GM20431 (cell line): ENCODE measurements around the gene GPHB5.
"Not testable (repeated sequence)": the region's sequence is repeated elsewhere in the genome, so short reads cannot be mapped to it uniquely, and the experiment has no call there.

Experiments used
- in situ Hi-C: fragments of 300-500 bp; cut with MseI, MboI; formaldehyde crosslinking; loops from one replicate; pipeline ENCODE4 v1.15.0; 2020; ENCODE audit warnings: low sequenced_read_pairs; ENCODE audit not compliant: unreplicated experiment

The GPHB5 gene, protein sequence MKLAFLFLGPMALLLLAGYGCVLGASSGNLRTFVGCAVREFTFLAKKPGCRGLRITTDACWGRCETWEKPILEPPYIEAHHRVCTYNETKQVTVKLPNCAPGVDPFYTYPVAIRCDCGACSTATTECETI

GRCh38 chr14:63318835-63319234 is at the start of gene GPHB5:
Gene GPHB5, minus strand, starts transcription at chr14:63318935. Its CDS starts 1,086 bp downstream, at chr14:63317849.
- in situ Hi-C loops = no loop called here

DNA sequence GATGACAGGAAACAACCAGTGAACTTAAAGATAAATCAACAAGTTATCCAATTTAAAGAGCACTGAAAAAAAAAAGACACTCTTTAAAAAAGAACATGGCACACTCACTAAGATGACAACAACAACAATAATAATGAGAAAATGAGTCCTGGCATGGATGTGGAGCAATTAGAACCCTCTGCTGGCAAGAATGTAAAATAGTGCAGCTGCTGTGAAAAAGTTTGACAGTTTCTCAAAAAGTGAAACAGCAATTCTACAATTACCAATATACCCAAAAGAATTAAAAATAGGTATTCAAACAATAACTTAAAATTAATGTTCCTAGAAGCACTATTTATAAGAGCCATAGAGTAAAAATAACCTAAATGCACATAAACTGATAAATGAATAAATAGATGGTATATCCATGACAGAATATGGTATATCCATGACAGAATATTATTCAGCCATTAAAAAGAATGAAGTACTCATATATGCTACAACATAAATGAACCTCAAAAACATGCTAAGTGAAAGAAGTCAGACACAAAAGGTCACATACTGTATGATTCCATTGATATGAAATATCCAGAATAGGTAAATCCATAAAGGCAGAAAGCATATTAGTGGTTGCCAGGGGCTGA is 49.1 kb upstream of the GPHB5 start:
- in situ Hi-C loops = no loop called here

- in situ Hi-C loops = no loop called here
Observed at GRCh38 chr14:63362389-63362819, 43.7 kb upstream of the GPHB5 start.

DNA sequence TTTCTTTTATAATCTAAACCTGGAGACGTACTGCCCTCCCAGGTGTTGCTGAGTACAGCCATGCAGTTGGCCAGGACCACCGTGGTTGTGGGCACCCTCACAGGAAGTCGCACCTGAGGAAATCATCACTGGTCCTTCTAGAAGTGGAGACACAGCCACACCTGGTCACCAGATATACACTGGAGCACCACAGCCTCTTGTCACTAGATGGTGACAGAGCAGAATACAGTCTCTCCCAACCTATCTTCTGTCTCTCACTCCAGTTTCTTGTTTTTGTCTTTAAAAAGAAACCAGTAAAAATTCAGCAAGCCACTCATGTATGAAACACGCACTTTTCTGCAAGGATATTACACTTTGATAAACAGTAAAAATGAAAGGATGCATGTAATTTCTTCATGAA is 43.1 kb upstream of the GPHB5 start:
- in situ Hi-C loops = no loop called here

DNA sequence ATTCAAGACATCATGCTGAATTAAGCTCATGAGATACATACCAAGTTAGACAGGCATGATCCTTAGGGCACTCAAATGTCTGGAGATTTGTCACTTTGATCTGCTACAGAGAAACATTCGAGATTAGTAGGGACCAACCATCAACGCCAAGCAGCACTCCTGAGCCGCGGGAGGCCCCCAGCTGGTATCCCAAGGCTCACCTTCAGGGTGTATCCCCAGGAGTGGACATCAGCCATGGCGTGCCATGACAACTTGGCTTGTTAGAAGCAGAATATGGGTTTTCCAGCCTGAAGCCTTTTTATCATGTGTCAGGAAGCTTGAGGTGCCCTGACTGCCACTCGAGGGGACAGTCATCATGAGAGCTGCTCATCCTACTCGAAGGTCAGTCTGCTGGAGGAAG is 39.1 kb upstream of the GPHB5 start:
- in situ Hi-C loops = no loop called here

- in situ Hi-C loops = no loop called here
Observed at GRCh38 chr14:63345826-63346225, 27.1 kb upstream of the GPHB5 start.

- in situ Hi-C loops = no loop called here
Observed at GRCh38 chr14:63344336-63344735, 25.6 kb upstream of the GPHB5 start.

- in situ Hi-C loops = no loop called here
Observed at GRCh38 chr14:63343878-63344277, 25.1 kb upstream of the GPHB5 start.

- in situ Hi-C loops = no loop called here
Observed at GRCh38 chr14:63342371-63342770, 23.6 kb upstream of the GPHB5 start.

DNA sequence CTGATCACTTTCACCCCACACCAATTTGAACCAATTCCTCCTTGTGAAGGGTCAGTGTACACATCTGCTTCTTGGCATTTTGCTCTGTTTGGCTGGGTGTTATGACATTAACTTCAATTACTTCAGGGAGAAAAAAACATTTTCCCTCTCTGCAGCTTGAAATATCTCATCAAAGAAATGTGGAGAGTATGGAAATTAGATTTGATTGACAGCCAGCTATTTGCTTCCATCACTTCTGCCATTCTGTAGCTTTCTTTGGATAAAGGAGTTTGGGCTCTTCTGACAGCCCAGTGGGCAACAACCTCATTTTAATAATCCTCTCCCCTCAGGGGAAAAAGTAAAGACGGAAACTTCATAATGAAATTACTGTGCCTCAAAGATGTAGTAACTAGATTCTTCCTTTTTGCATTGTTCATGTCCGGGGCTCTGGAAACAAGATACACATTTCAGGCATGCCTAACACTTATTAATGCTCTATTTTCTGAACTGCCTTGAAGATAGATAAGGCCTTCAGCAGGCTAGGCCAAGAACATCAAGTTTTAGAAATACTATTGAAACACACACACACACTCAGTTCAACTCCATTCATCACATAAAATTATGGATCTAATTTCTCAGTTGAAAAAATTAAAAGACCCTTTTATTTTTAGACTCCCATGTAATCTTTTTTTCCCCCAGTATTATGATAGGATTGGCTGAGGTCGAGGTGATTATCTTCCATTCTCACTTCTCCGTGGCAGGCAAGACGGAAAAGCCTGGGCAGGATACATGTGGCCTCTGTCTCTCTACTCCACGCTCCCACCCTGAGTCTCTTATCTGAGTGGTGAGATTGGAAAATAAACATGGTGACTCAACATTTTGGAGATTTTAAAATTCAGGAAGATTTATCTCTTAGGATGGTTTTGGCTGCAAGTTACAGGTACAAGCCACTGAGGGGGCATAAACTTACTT is 10.3 kb upstream of the GPHB5 start:
- in situ Hi-C loops = no loop called here

- in situ Hi-C loops = no loop called here
Observed at GRCh38 chr14:63326840-63327239, 8.1 kb upstream of the GPHB5 start.

GRCh38 chr14:63322897-63323573 is 4.3 kb upstream of the GPHB5 start:
- in situ Hi-C loops = no loop called here

- in situ Hi-C loops = no loop called here
Observed at GRCh38 chr14:63322472-63322871, 3.7 kb upstream of the GPHB5 start.

DNA sequence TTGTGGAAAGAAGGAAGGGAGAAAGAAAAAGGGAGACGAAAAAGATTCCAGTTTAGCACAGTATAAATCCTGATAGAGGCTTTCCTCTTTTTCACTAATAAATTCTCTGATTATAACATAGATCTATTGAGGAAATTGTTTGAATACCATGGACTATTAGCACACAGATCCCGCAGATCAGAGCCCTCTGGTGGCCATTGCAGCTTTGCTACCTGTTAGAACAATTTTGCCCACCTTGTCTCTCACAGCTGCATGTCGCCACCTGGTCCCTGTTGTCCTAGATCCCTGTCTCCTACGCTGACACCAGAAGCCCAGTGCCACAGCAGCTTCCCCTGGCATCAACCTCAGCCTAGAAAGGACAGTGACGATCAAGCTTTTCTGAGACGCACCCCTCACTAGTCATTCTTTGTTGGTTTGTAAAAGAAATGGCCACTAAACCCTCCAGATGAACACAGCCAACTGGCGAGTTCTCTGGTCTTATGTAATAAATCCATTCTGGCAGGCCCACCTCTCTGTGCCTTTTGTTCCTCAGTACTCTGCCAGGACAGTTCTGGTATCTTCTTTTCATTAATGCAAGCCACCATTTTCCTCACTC is 9.9 kb downstream of the GPHB5 start:
- in situ Hi-C loops = no loop called here

DNA sequence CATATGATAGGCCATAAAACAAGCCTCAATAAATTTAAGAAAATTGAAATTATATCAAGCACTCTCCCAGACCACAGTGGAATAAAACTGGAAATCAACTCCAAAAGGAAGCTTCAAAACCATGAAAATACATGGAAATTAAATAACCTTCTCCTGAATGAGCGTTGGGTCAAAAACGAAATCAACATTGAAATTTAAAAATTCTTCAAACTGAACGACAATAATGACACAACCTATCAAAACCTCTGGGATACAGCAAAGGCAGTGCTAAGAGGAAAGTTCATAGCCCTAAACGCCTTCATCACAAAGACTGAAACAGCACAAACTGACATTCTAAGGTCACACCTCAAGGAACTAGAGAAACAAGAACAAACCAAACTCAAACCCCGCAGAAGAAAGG is 14.3 kb downstream of the GPHB5 start:
- in situ Hi-C loops = not testable (repeated sequence)

DNA sequence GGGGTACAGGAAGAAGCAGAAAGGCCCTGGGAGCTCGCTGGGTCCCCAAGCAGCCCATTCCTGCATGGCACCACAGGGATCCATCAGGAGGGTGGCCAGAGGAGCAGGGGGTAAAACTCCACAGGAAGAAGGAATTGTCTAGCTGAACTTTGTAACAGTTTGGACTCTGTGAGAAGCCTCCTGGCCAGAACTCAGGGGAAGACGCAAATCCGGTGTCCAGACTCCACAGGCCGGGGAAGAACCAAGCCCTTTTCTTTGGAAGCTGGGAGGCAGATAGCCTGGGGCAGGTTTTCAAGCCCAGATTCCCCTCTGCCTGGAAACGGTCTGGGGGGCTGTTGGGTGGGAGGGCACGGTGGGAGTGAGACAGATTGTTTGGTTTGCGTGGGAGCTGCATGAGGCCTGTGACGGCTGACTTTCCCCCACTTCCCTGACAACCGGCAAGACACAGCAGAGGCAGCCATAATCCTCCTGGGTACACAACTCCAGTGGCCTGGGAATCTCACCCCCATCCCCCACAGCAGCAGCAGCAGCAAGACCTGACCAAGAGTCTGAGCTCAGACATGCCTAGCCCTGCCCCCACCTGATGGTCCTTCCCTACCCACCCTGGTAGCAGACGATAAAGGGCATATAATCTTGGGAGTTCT is 16.7 kb downstream of the GPHB5 start:
- in situ Hi-C loops = no loop called here

DNA sequence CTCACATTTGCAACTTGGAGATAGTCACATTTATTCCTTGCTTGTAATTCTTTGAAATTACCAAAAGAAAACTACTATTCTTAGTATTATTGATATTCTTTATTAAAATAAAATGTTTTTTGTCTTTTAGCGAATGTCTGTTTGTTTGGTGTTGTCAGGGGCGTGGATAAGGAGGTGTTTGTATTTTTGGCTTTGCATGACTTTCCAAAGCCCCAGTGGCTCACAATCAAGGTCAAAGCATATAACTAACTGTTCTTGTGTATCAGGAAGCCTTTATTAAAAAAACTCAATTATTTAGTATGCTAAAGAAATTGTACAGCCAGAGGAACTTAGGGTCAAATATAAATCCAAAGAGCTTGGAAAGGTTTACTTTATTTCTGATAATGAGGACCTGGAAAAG is 17.9 kb downstream of the GPHB5 start:
- in situ Hi-C loops = no loop called here

DNA sequence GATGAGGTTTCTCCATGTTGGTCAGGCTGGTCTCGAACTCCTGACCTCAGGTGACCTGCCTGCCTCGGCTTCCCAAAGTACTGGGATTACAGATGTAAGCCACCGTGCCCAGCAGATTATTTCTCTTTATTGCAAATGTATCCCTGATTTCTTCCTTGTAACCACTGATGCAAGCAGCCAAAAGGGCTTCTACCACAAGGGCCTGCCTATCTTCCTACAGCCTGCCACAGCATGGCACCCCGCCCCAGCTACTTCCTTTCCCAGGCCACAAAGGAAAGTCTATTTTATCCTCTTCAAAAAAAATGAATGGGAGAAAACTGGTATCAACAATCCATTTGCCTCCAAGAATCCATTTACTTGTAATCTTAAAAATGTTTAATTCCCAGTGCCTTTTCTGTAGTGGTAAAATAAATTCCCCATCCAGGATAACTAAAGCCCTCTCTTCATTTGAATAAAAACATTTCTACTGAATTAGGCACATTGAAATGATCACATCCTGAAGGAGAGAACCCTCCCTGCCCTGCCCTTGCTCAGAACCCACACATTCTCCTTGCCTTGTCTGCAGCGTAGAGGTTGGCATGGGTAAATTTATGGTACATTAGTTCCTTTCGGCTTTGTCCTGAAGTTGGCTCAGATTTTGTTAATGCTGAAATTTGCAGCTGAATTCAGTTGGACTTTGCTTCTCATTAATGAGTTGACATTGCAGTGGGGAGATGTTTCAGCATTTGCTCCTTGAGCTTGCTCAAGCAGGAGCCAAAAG is 19.2 kb downstream of the GPHB5 start:
- in situ Hi-C loops = loop anchor here (25.0 kb wide), 1 partner anchor 1112 kb away; no protein-coding TSS in a partner anchor
